Body of pancreas (tissue), 4 donors: ENCODE results near the gene GGA2. TPM values are rescaled to one million over a fixed set of nuclear protein-coding genes. Genes with fewer than 3 reads are reported as not detected.
A peak's percentile ranks its signal among the peaks of the same experiment; 100 is the strongest.

Experiments
- ATAC-seq: fragments of 150-250 bp; one replicate; pipeline ENCODE4 v1.9.1; 2016
- DNase-seq, 4 donors: peaks; one replicate each; pipeline ENCODE4 v3.0.0-alpha.2; 2019
- H3K27ac ChIP-seq, 4 donors: fragments of 200-600 bp; sonication (generic); 1 replicate in 3 of 4; 2 replicates in 1 of 4; pipeline versions ENCODE4 v1.5.1 to v1.6.1; 2016 to 2019; ENCODE audit warnings: mild to moderate bottlenecking in 1 of 4, mixed read lengths in 1 of 4, moderate library complexity in 1 of 4
- H3K27me3 ChIP-seq, 2 donors: fragments of 200-600 bp; sonication (generic); one replicate each; pipeline ENCODE4 v1.6.0; 2016; ENCODE audit warnings: mild to moderate bottlenecking in 1 of 2
- H3K36me3 ChIP-seq, 2 donors: fragments of 200-600 bp; sonication (generic); replicated peaks in 1 of 2; 2 replicates each; pipeline ENCODE4 v1.5.1; 2016; ENCODE audit warnings: low read depth in 2 of 2; ENCODE audit not compliant: insufficient read depth in 1 of 2
- H3K4me1 ChIP-seq: fragments of 200-600 bp; sonication (generic); one replicate; pipeline ENCODE4 v1.6.0; 2016
- H3K4me3 ChIP-seq, 2 donors: fragments of 200-600 bp; sonication (generic); 1 replicate in 1 of 2; 2 replicates in 1 of 2; pipeline ENCODE4 v1.5.1; 2016 to 2019
- H3K9me3 ChIP-seq, 3 donors: fragments of 200-600 bp; sonication (generic); 1 replicate in 2 of 3; 2 replicates in 1 of 3; pipeline ENCODE4 v1.5.1; 2016
- POLR2A ChIP-seq, 3 donors: fragments of 450-650 bp; IDR thresholded peaks; one replicate each; pipeline ENCODE4 v1.6.1; 2016; ENCODE audit warnings: antibody characterized with exemption in 3 of 3, mild to moderate bottlenecking in 2 of 3
- WGBS, 2 donors: methylation state at CpG; one replicate each; pipeline ENCODE4 v1.1.5; 2017; 5-methylcytosine and 5-hydroxymethylcytosine counted together
- intact Hi-C: fragments of 100-400 bp; cut with DNase I; formaldehyde crosslinking; loops from one replicate; pipeline ENCODE4 v1.15.1; 2023
- total RNA-seq, 2 donors: library from RNA; depleted of rRNA; stranded (reverse); fragments of >200 nt; gene quantifications; one replicate each; pipeline ENCODE4 v1.1.0, GENCODE V29; 2016
- TF ChIP-seq, protein P1 (sequence below), 7 experiments: fragments of 450-650 bp in 4 of 7; fragments of 200-600 bp in 3 of 7; sonication (generic) in 3 of 7; IDR thresholded peaks; one replicate each; pipeline ENCODE4 v1.5.1; 2016 to 2019; ENCODE audit warnings: antibody characterized with exemption in 7 of 7

Gene GGA2
- total RNA-seq, 2 donors from 2014 or later, result 59.3 to 64.6 TPM

DNA sequence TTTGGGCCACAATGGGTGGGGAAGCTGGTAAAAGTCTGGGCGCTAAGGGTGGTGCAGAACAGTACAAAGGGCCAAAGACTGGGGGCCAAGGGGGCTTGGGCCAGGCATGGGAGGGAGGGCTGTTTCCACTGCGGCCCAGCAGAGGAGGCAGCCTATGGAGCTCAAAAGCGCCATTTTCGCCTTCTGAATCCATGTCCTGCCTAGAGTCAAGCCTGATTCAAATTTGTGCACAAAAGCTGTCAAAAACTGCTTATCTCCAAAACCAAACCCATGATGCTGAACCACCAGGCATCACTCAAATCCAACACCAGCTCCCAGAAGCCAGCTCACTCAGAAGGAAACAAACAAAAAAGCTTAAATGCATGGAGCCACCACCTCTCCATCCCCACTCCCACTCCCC is 73.3 kb downstream of the GGA2 start:
- Histone ChIP-seq H3K36me3 (peaks cover 0 to 8% of the 10 kb centered on the region in 2 donors), H3K4me3 (no peak overlapping the region), H3K27ac (no peak overlapping the region), H3K9me3 (no peaks in the 10 kb centered on the region), H3K27me3 (no peaks in the 10 kb centered on the region), H3K4me1 (peaks cover 18% of the 10 kb centered on the region)
- DNase-seq (no peak), ATAC-seq (no peak)
- TF ChIP-seq, protein P1, sequence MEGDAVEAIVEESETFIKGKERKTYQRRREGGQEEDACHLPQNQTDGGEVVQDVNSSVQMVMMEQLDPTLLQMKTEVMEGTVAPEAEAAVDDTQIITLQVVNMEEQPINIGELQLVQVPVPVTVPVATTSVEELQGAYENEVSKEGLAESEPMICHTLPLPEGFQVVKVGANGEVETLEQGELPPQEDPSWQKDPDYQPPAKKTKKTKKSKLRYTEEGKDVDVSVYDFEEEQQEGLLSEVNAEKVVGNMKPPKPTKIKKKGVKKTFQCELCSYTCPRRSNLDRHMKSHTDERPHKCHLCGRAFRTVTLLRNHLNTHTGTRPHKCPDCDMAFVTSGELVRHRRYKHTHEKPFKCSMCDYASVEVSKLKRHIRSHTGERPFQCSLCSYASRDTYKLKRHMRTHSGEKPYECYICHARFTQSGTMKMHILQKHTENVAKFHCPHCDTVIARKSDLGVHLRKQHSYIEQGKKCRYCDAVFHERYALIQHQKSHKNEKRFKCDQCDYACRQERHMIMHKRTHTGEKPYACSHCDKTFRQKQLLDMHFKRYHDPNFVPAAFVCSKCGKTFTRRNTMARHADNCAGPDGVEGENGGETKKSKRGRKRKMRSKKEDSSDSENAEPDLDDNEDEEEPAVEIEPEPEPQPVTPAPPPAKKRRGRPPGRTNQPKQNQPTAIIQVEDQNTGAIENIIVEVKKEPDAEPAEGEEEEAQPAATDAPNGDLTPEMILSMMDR (IDR thresholded peaks at IDR 0.05), result no peak
- no peak for TF ChIP-seq POLR2A (IDR thresholded peaks at IDR 0.05)
- 84 to 89% methylated on average over 4 of the region's 4 CpGs for WGBS, 2 donors
- intact Hi-C loops, result no loop called here

DNA sequence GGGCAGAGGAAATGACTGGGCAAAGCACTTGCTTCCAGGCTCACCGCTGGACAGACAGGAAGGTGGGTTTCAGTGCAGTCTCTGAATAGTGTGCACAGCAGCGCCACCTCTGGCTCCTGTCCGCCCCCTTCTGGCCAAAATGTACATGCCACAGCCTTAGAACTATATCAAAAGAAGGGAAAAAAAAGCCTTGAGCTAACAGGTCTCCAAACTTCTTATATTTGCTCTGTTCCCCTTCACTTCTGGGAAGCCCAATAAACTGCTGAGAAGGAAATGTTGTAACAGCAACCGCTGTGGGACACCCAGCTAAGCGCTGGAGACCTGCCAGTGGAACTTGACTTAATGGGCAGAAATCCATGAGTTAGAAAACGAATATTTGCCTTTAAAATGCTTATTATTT is 74.8 kb downstream of the GGA2 start:
- 29 to 47% methylated on average over 6 of the region's 6 CpGs for WGBS, 2 donors
- Histone ChIP-seq H3K36me3 (peaks cover 0 to 8% of the 10 kb centered on the region in 2 donors), H3K9me3 (no peaks in the 10 kb centered on the region), H3K4me1 (peaks cover 18% of the 10 kb centered on the region), H3K4me3 (no peak overlapping the region), H3K27ac (no peak overlapping the region), H3K27me3 (no peaks in the 10 kb centered on the region)
- DNase-seq (peak; percentile 64 to 80 (median 72)), ATAC-seq (peak; percentile 83)
- TF ChIP-seq, protein P1 (IDR thresholded peaks at IDR 0.05), result peak; percentile 61 to 82 (median 80)
- no peak for TF ChIP-seq POLR2A (IDR thresholded peaks at IDR 0.05)
- intact Hi-C loops, result no loop called here

DNA sequence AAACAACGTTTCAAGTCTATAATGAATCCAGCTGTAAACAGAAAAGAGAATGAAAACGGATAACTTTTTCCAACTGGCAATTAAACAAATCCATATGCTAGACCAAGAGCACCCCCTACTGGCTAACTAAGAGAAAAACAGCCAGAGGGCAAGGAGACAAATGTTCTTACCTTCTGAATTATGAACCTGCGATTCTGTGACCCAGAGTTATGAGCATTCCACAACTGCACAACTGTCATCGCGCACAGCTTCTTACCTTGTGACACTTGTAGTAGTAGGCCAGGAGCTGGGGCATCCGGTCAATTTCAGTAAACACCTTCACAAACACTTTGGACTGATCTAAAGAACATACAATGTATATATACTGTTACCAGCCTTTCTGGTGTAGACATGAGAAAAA is 75.9 kb downstream of the GGA2 start:
- Histone ChIP-seq H3K27me3 (no peaks in the 10 kb centered on the region), H3K4me1 (peaks cover 18% of the 10 kb centered on the region), H3K36me3 (peaks cover 0 to 8% of the 10 kb centered on the region in 2 donors), H3K27ac (no peak overlapping the region), H3K9me3 (no peaks in the 10 kb centered on the region), H3K4me3 (no peak overlapping the region)
- TF ChIP-seq, protein P1 (IDR thresholded peaks at IDR 0.05), result peak; percentile 68 to 94 (median 91)
- TF ChIP-seq POLR2A (IDR thresholded peaks at IDR 0.05), result no peak
- WGBS, 2 donors, result 11 to 19% methylated on average over 6 of the region's 6 CpGs
- peak; percentile 22 to 39 (median 26) for DNase-seq
- ATAC-seq, result peak; percentile 66
- intact Hi-C loops, result loop anchor here (5.0 kb wide), 1 partner anchor 247 kb away; no protein-coding TSS in a partner anchor

DNA sequence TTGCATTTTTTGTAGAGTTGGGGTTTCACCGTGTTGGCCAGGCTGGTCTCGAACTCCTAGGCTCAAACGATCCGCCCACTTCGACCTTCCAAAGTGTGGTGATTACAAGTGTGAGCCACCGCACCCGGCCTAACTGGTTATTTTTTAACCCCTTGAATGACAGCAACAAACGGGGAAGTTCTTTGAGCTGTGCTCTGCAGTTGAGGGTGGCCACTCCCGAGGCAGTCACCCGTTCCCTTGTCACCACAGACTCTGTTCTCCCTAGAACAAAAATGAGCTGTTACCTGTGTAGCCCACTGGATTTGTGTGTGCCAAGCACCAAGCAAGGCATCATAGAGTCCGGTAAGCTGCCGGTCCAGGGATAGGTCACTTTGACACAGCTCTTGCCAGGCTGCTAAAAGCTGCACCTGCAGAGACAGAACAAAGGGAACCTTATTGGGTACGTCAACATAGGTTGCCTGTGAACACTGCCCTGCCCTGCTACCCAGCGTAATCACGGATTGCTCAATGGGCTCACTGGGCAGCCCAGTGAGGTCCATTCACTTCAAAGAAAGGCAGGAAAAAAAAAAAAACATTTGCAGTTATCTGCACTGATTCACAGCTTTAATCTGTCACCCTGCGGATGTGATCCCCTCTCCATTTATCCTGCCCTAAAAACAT is 76.9 kb downstream of the GGA2 start:
- no peak for TF ChIP-seq POLR2A (IDR thresholded peaks at IDR 0.05)
- TF ChIP-seq, protein P1 (IDR thresholded peaks at IDR 0.05), result no peak
- peaks cover 18% of the 10 kb centered on the region for H3K4me1 ChIP-seq
- intact Hi-C loops, result loop anchor here (5.0 kb wide), 1 partner anchor 246 kb away; no protein-coding TSS in a partner anchor
- no peak overlapping the region for H3K4me3 ChIP-seq
- DNase-seq (no peak), ATAC-seq (no peak)
- H3K27ac ChIP-seq, result no peak overlapping the region
- H3K36me3 ChIP-seq, result peaks cover 0 to 8% of the 10 kb centered on the region in 2 donors
- 74 to 77% methylated on average over 14 to 16 of the region's 16 CpGs for WGBS, 2 donors
- no peaks in the 10 kb centered on the region for H3K9me3 ChIP-seq
- H3K27me3 ChIP-seq, result no peaks in the 10 kb centered on the region
